NB4 (cell line): ENCODE data around the gene C1QL2.

Experiments
- CTCF ChIP-seq: IDR thresholded peaks from one replicate; pipeline ENCODE4 v1.5.1; 2012; ENCODE audit warnings: low read depth, low read length
- MAX ChIP-seq: IDR thresholded peaks from 2 replicates; pipeline ENCODE4 v1.6.1; 2011; ENCODE audit warnings: low read depth, low read length
- MYC ChIP-seq: IDR thresholded peaks from 2 replicates; pipeline ENCODE4 v1.6.1; 2011; ENCODE audit warnings: low read depth, low read length
- POLR2A ChIP-seq: IDR thresholded peaks from 2 replicates; pipeline ENCODE4 v1.6.1; 2011; ENCODE audit warnings: mild to moderate bottlenecking; ENCODE audit not compliant: insufficient read length; ENCODE audit errors: extremely low read depth

- TF ChIP-seq POLR2A (no peak), CTCF (no peak), MAX (no peak), MYC (no peak)
Observed at GRCh38 chr2:119109866-119110265, 48.7 kb downstream of the C1QL2 start.
